CD4-positive, alpha-beta T cell treated with Interleukin-1 beta for 1 hour (primary cell): Measurements from ENCODE around the gene FNTB.

ENCODE experiments used
- DNase-seq, 2 donors: peaks; one replicate each; pipeline ENCODE4 v3.0.0-alpha.2; 2020 to 2022

The FNTB gene

GRCh38 chr14:64983439-64984310 is 3.0 kb upstream of the FNTB start:
- DNase-seq, result peak; percentile 28 to 66

GRCh38 chr14:64987438-64987767 is 708 bp downstream of the FNTB start:
- no peak for DNase-seq

- DNase-seq, result peak in 1 of 2 donors; percentile 27
Measured at GRCh38 chr14:64990296-64990695, 3.6 kb downstream of the FNTB start.

- DNase-seq, result no peak
Measured at GRCh38 chr14:64990939-64991338, 4.2 kb downstream of the FNTB start.

GRCh38 chr14:64992328-64992885 is 5.7 kb downstream of the FNTB start:
- DNase-seq, result no peak

GRCh38 chr14:64993266-64993930 is 6.7 kb downstream of the FNTB start:
- DNase-seq, result no peak

GRCh38 chr14:64994540-64994939 is 7.8 kb downstream of the FNTB start:
- DNase-seq, result no peak

- DNase-seq, result no peak
Measured at GRCh38 chr14:64995291-64995690, 8.6 kb downstream of the FNTB start.

GRCh38 chr14:64997108-64997794 is 10.6 kb downstream of the FNTB start:
- no peak for DNase-seq

GRCh38 chr14:64998455-64998931 is 11.8 kb downstream of the FNTB start:
- DNase-seq, result no peak

GRCh38 chr14:65000898-65001591 is 14.3 kb downstream of the FNTB start:
- no peak for DNase-seq

- no peak for DNase-seq
Measured at GRCh38 chr14:65001723-65002122, 15.0 kb downstream of the FNTB start.

- no peak for DNase-seq
Measured at GRCh38 chr14:65002586-65003210, 16.0 kb downstream of the FNTB start.

GRCh38 chr14:65003394-65003793 is 16.7 kb downstream of the FNTB start:
- DNase-seq, result no peak

- no peak for DNase-seq
Measured at GRCh38 chr14:65006261-65006721, 19.6 kb downstream of the FNTB start.

- no peak for DNase-seq
Measured at GRCh38 chr14:65007202-65007601, 20.5 kb downstream of the FNTB start.

GRCh38 chr14:65010211-65010931 is 23.7 kb downstream of the FNTB start:
- DNase-seq, result no peak

GRCh38 chr14:65011538-65011937 is 24.8 kb downstream of the FNTB start:
- DNase-seq, result no peak

GRCh38 chr14:65012353-65012752 is 25.7 kb downstream of the FNTB start:
- DNase-seq, result no peak

GRCh38 chr14:65015391-65015790 is 28.7 kb downstream of the FNTB start:
- DNase-seq, result no peak

GRCh38 chr14:65016471-65016870 is 29.8 kb downstream of the FNTB start:
- no peak for DNase-seq
